IPS-15b (cell line): ENCODE results near the gene TBC1D13.
"Not testable (repeated sequence)": the region's sequence is repeated elsewhere in the genome, so short reads cannot be mapped to it uniquely, and the experiment has no call there.

Experiments used
- H3K27me3 ChIP-seq: one replicate; pipeline ENCODE4 v1.6.1; 2013; ENCODE audit warnings: low read length; ENCODE audit not compliant: control insufficient read depth, insufficient read depth
- H3K36me3 ChIP-seq: one replicate; pipeline ENCODE4 v1.6.1; 2013; ENCODE audit warnings: low read length; ENCODE audit not compliant: control insufficient read depth, insufficient read depth
- H3K4me1 ChIP-seq: one replicate; pipeline ENCODE4 v1.6.1; 2013; ENCODE audit warnings: mild to moderate bottlenecking, low read length; ENCODE audit not compliant: control insufficient read depth, insufficient read depth
- H3K4me3 ChIP-seq: one replicate; pipeline ENCODE4 v1.5.1; 2013; ENCODE audit warnings: low read depth, low read length
- H3K9ac ChIP-seq: one replicate; pipeline ENCODE4 v1.6.1; 2013; ENCODE audit warnings: low read depth, mild to moderate bottlenecking, low read length
- H3K9me3 ChIP-seq: one replicate; pipeline ENCODE4 v1.6.1; 2013; ENCODE audit warnings: mild to moderate bottlenecking, low read length; ENCODE audit not compliant: control insufficient read depth, insufficient read depth

The TBC1D13 gene

GRCh38 chr9:128770286-128771030, 16.6 kb upstream of the TBC1D13 start:
- Histone ChIP-seq H3K4me1 (no peaks in the 10 kb centered on the region), H3K36me3 (peaks cover 6% of the 10 kb centered on the region), H3K9me3 (no peaks in the 10 kb centered on the region), H3K4me3 (peak overlapping the region; percentile 94), H3K27me3 (no peaks in the 10 kb centered on the region), H3K9ac (no peak overlapping the region)

GRCh38 chr9:128771094-128771721, 15.8 kb upstream of the TBC1D13 start:
- Histone ChIP-seq H3K27me3 (no peaks in the 10 kb centered on the region), H3K4me1 (no peaks in the 10 kb centered on the region), H3K36me3 (peaks cover 6% of the 10 kb centered on the region), H3K4me3 (peak overlapping the region; percentile 94), H3K9me3 (no peaks in the 10 kb centered on the region), H3K9ac (peak overlapping the region; percentile 81)

DNA sequence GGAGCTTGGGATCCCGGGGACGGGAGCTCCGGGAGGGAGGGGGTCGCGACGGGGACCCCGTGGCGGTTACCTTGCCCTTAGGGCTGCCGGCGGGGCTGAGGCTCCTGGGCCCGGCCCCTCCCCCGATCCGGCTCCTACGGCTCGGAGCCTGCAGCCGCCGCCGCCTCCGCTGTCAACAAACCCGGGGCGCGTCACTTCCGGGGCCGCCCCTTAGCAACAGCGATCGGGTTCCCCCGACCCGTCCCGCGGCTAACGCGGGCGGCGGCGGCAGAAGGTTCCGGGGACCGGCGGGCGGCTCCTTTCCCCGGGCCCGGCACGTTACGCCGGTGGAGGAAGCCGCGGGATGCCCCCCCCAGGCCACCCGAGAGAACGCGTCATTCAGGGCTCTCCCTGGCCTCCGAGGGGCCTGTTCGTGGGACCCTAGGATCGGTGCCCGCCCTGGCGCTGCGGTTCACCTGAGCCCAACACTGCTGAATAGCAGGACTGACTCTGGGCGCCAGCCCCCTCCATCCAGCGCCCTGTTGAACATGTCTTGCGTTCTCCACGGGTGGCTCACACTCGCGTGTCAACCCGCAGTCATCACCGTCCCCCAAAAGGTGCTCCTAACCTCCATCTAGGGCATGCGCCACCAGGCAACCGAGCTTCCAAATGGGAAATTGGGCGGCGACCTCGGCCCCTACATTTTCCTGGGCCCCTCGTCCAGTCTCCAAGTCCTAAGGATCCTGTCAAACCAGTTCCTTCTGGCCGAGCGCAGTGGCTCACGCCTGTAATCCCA, 15.1 kb upstream of the TBC1D13 start, which contains the start of gene ZER1:
TSS of gene ZER1 (minus strand) at position 183 of the 775 bp plus-strand sequence. CDS start 16,362 bp downstream, outside the sequence.
- no peaks in the 10 kb centered on the region for H3K9me3 ChIP-seq
- peak within 1 kb of the TSS; percentile 81 for H3K9ac ChIP-seq
- H3K36me3 ChIP-seq: peaks cover 6% of the 10 kb centered on the region
- H3K4me1 ChIP-seq: no peaks in the 10 kb centered on the region
- no peaks in the 10 kb centered on the region for H3K27me3 ChIP-seq
- peak within 1 kb of the TSS; percentile 94 for H3K4me3 ChIP-seq

- H3K9me3 ChIP-seq: no peaks in the 10 kb centered on the region
- no peak overlapping the region for H3K9ac ChIP-seq
- no peaks in the 10 kb centered on the region for H3K27me3 ChIP-seq
- no peaks in the 10 kb centered on the region for H3K36me3 ChIP-seq
- no peak overlapping the region for H3K4me3 ChIP-seq
- no peaks in the 10 kb centered on the region for H3K4me1 ChIP-seq
Observed at GRCh38 chr9:128773049-128773448, 14.0 kb upstream of the TBC1D13 start.

DNA sequence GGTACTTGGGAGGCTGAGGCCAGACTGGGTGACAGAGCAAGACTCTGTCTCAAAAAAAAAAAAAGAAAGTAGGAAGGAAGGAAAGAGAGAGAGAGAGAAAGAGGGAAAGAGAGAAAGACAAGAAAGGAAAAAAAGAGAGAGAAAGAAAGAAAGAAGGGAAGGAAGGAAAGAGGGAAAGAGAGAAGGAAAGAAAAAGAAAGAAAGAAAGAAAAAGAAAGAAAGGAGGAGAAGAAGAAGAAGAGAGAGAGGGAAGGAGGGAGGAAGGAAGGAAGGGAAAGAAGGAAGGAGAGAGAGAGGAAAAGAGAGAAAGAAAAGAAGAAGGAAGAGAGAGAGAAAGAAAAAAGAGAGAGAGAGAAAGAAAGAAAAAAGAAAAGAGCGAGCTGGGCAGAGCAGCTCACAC, 12.2 kb upstream of the TBC1D13 start:
- H3K27me3 ChIP-seq: no peaks in the 10 kb centered on the region
- H3K4me3 ChIP-seq: no peak overlapping the region
- no peaks in the 10 kb centered on the region for H3K4me1 ChIP-seq
- no peaks in the 10 kb centered on the region for H3K36me3 ChIP-seq
- no peaks in the 10 kb centered on the region for H3K9me3 ChIP-seq
- H3K9ac ChIP-seq: no peak overlapping the region

GRCh38 chr9:128780093-128780492, 7.0 kb upstream of the TBC1D13 start:
- not testable (repeated sequence) for H3K4me1 ChIP-seq, H3K27me3 ChIP-seq, H3K4me3 ChIP-seq, H3K36me3 ChIP-seq, H3K9ac ChIP-seq, H3K9me3 ChIP-seq

DNA sequence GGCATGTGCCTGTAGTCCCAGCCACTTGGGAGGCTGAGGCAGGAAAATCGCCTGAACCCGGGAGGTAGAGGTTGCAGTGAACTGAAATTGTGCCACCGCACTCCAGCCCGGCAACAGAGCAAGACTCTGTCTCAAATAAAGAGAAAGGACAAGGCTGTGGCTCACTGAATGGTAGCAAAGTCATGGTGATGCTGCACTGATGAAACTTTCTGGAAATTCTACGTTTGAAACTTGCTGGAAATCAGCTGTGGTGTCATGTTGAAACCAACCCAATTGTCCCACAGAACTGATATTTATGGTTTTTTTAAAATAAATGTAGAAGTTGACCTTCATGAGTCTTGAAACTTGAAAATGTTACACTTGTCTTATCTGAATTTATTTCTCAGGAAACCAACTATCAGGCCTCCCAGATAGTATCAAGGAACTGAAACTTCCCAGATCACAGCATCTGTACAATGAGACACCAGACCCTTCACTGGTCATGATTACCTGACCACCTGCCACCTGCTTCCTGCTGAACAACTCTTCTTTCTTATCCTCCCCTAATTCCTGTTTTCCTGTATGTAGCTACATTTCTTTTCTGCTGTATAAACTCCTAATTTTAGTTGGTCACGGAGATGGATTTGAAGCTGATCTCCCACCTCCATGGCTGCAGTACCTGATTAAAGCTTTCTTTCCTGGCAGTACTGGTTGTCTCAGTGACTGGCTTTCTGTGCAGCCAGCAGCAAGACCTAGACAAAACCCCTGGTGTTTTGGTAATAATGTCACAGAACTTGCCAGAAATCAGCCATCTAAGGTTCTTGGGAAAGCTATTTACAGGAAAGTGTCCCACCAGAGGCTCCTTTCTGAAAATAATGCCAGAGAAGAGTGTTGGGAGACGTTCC, 5.6 kb upstream of the TBC1D13 start:
- H3K9me3 ChIP-seq: no peaks in the 10 kb centered on the region
- H3K27me3 ChIP-seq: no peaks in the 10 kb centered on the region
- H3K4me3 ChIP-seq: no peak overlapping the region
- no peaks in the 10 kb centered on the region for H3K36me3 ChIP-seq
- no peaks in the 10 kb centered on the region for H3K4me1 ChIP-seq
- no peak overlapping the region for H3K9ac ChIP-seq

- Histone ChIP-seq H3K4me1 (no peaks in the 10 kb centered on the region), H3K9me3 (no peaks in the 10 kb centered on the region), H3K4me3 (no peak overlapping the region)
Observed at GRCh38 chr9:128782669-128783068, 4.4 kb upstream of the TBC1D13 start.

GRCh38 chr9:128785427-128785826, 1.6 kb upstream of the TBC1D13 start:
- Histone ChIP-seq H3K9ac (no peak overlapping the region), H3K4me3 (no peak overlapping the region), H3K9me3 (no peaks in the 10 kb centered on the region), H3K27me3 (no peaks in the 10 kb centered on the region), H3K36me3 (no peaks in the 10 kb centered on the region), H3K4me1 (no peaks in the 10 kb centered on the region)

More at GRCh38 chr9:128782669-128783068, 4.4 kb upstream of the TBC1D13 start:
- H3K27me3 ChIP-seq: no peaks in the 10 kb centered on the region
- H3K36me3 ChIP-seq: no peaks in the 10 kb centered on the region
- no peak overlapping the region for H3K9ac ChIP-seq

DNA sequence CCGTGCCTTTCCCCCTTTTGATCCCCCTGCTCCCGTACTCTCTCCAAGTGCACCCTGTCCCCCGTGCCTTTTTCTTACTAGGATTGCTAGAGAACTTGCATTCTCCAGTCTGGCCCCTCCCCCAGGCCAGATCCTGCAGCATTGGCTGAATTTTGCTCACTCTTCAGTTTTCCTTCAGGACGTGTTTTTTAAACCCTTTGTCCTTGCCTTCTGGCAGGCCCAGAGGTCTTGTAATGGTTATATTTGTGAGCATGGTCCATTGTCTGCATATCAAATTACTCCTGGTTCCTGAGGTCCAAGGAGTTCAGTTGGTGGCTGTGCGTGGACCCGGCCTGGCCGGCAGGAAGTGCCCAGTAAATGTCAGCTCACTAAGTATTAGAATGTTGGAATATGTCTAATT, 606 bp downstream of the TBC1D13 start:
- H3K27me3 ChIP-seq: no peaks in the 10 kb centered on the region
- no peaks in the 10 kb centered on the region for H3K9me3 ChIP-seq
- no peaks in the 10 kb centered on the region for H3K4me1 ChIP-seq
- peak overlapping the region; percentile 94 for H3K4me3 ChIP-seq
- H3K9ac ChIP-seq: peak overlapping the region; percentile 70
- peaks cover 4% of the 10 kb centered on the region for H3K36me3 ChIP-seq

DNA sequence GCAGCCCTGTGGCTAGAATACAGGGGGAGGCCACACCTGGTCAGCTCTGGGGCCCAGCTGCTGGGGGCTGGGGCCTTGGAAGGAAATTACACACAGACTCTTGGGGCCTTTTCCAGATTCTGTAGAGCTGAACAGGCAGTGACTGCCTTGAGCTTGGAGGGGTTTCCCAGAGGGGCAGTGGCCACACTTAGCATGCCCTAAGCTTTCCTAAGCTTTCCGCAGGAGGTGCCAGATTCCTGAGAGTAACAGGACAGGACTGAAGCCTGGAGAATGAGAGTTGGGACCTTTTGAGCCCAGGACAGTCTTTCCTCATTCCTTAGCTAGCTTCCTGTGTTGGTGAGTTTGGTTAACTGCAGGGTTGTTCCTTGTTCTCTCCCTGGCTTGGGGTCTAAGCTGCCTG, 1.4 kb downstream of the TBC1D13 start:
- H3K4me1 ChIP-seq: no peaks in the 10 kb centered on the region

More for the DNA sequence above, 1.4 kb downstream of the TBC1D13 start:
- Histone ChIP-seq H3K4me3 (no peak overlapping the region), H3K36me3 (peaks cover 4% of the 10 kb centered on the region), H3K27me3 (no peaks in the 10 kb centered on the region), H3K9ac (no peak overlapping the region), H3K9me3 (no peaks in the 10 kb centered on the region)
